Common myeloid progenitor, CD34-positive (primary cell): Measurements from ENCODE around the gene FBLN5. TPM values are rescaled to one million over a fixed set of nuclear protein-coding genes. Genes with fewer than 3 reads are reported as not detected.

Source experiments
- CTCF ChIA-PET: fragments of 350-600 bp; sonication (Branson Sonifier 250); formaldehyde crosslinking; loops from one replicate; lab custom pipeline; 2021; ENCODE audit warnings: antibody characterized with exemption; lab: Charles Lee
- POLR2A ChIA-PET: fragments of 350-600 bp; sonication (Branson Sonifier 250); formaldehyde crosslinking; loops from one replicate; lab custom pipeline; 2021; ENCODE audit warnings: antibody characterized with exemption; lab: Charles Lee
- DNase-seq, 3 donors: peaks; one replicate each; pipeline versions ENCODE4 v3.0.0 to v3.0.0-alpha.2; 2013
- H3K27ac ChIP-seq, 2 experiments: 1 replicate in 1 of 2; 2 replicates in 1 of 2; pipeline ENCODE4 v1.7.0; 2013; ENCODE audit warnings: inconsistent platforms in 2 of 2, low read length in 2 of 2, mild to moderate bottlenecking in 2 of 2, low read depth in 1 of 2, moderate library complexity in 1 of 2; ENCODE audit not compliant: severe bottlenecking in 2 of 2, insufficient read depth in 1 of 2, poor library complexity in 1 of 2
- H3K27me3 ChIP-seq, 5 experiments: replicated peaks in 2 of 5; 1 replicate in 3 of 5; 2 replicates in 2 of 5; pipeline versions ENCODE4 v1.6.1 to v1.7.0; 2013; ENCODE audit warnings: low read length in 4 of 5, mild to moderate bottlenecking in 2 of 5, moderate library complexity in 2 of 5, inconsistent platforms in 1 of 5; ENCODE audit not compliant: insufficient read depth in 5 of 5, control insufficient read depth in 4 of 5
- H3K36me3 ChIP-seq, 4 experiments: 1 replicate in 2 of 4; 2 replicates in 2 of 4; pipeline versions ENCODE4 v1.6.1 to v1.7.0; 2013; ENCODE audit warnings: low read length in 3 of 4, control low read depth in 1 of 4, mild to moderate bottlenecking in 1 of 4; ENCODE audit not compliant: control insufficient read depth in 4 of 4, insufficient read depth in 4 of 4
- H3K4me1 ChIP-seq, 4 experiments: 1 replicate in 3 of 4; 2 replicates in 1 of 4; pipeline versions ENCODE4 v1.6.1 to v1.7.1; 2013; ENCODE audit warnings: low read length in 3 of 4, mild to moderate bottlenecking in 3 of 4, control low read depth in 1 of 4, inconsistent platforms in 1 of 4, moderate library complexity in 1 of 4; ENCODE audit not compliant: control insufficient read depth in 4 of 4, insufficient read depth in 4 of 4; ENCODE audit errors: control extremely low read depth in 1 of 4
- H3K4me3 ChIP-seq, 7 experiments: 1 replicate in 4 of 7; 2 replicates in 3 of 7; pipeline versions ENCODE4 v1.5.1 to v1.7.0; 2013; ENCODE audit warnings: mild to moderate bottlenecking in 7 of 7, low read length in 6 of 7, moderate library complexity in 6 of 7, inconsistent platforms in 2 of 7, low read depth in 2 of 7, control low read depth in 1 of 7; ENCODE audit not compliant: insufficient read depth in 4 of 7, control insufficient read depth in 1 of 7; ENCODE audit errors: extremely low read depth in 1 of 7
- H3K9me3 ChIP-seq, 5 experiments: 1 replicate in 4 of 5; 2 replicates in 1 of 5; pipeline versions ENCODE4 v1.6.1 to v1.7.1; 2013; ENCODE audit warnings: low read length in 4 of 5, mild to moderate bottlenecking in 2 of 5, inconsistent platforms in 1 of 5, low read depth in 1 of 5, moderate library complexity in 1 of 5; ENCODE audit not compliant: control insufficient read depth in 4 of 5, insufficient read depth in 2 of 5; ENCODE audit errors: control extremely low read depth in 1 of 5
- WGBS: methylation state at CpG from one replicate; pipeline ENCODE4 v1.1.5; 2013; ENCODE audit not compliant: insufficient coverage; 5-methylcytosine and 5-hydroxymethylcytosine counted together
- polyA plus RNA-seq: library from polyadenylated mRNA; unstranded; fragments of 120-200 nt; gene quantifications from one replicate; pipeline ENCODE4 v1.2.1, GENCODE V29; 2013

The FBLN5 gene, protein sequence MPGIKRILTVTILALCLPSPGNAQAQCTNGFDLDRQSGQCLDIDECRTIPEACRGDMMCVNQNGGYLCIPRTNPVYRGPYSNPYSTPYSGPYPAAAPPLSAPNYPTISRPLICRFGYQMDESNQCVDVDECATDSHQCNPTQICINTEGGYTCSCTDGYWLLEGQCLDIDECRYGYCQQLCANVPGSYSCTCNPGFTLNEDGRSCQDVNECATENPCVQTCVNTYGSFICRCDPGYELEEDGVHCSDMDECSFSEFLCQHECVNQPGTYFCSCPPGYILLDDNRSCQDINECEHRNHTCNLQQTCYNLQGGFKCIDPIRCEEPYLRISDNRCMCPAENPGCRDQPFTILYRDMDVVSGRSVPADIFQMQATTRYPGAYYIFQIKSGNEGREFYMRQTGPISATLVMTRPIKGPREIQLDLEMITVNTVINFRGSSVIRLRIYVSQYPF
- polyA plus RNA-seq = 6.6 TPM

DNA sequence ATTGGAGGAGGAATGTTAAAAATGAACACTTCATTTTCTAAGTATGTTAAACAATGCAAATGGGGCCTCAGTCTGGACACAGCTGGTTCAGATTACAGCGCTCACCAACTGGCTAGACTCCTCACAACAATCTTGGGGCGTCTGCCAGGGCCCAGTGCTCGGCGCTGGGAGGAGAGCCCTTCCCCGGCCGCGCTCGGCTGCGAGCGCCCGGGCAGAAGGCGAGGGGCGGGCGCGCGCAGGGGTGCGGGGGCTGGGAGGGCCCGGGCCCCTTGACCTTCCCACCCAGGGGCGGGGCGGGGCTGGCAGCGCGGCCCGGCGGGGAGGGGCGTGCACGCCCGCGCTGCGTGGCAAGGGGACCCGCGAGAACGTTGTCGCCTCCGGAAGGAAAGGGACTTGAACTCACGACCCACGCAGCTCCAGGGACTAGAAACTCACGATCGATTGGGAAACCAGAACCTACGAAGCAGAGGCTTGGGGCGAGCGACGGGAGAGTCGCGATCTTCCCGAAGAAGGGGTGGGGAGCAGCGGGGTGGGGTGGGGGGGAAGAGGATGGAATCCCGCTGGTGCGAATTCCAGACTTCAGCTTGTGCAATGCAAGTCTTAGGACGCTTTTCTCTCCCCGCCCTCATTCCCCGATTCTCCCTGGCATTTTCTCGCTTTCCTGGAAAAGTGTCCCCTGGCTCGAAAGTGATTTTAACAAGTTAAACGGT is at the start of gene FBLN5:
TSS of gene FBLN5 (minus strand) at position 220 of the 710 bp plus-strand sequence. CDS start 465 bp downstream, outside the sequence.
- 18% methylated on average over 35 of the region's 54 CpGs for WGBS
- H3K27ac ChIP-seq = no peak within 1 kb of the TSS
- ChIA-PET POLR2A (no interaction called here), CTCF (no interaction called here)
- H3K4me3 ChIP-seq = peak within 1 kb of the TSS; percentile 20 to 79 (median 58)
- peaks cover 0 to 18% (median 11%) of the 10 kb centered on the region in 5 experiments for H3K27me3 ChIP-seq
- H3K36me3 ChIP-seq = no peaks in the 10 kb centered on the region
- no peaks in the 10 kb centered on the region for H3K9me3 ChIP-seq
- peak; percentile 14 to 58 (median 38) for DNase-seq
- H3K4me1 ChIP-seq = peaks cover 4 to 11% (median 5%) of the 10 kb centered on the region in 4 experiments

- POLR2A ChIA-PET = interaction anchor here (0.5 kb wide), 1 partner anchor 57 kb away, joined by 3 read pairs; no protein-coding TSS in a partner anchor
- no peaks in the 10 kb centered on the region for H3K27me3 ChIP-seq
- peaks cover 9 to 37% (median 23%) of the 10 kb centered on the region in 4 experiments for H3K4me1 ChIP-seq
- no peak overlapping the region for H3K4me3 ChIP-seq
- 0% methylated on average over 1 of the region's 2 CpGs for WGBS
- no peaks in the 10 kb centered on the region for H3K9me3 ChIP-seq
- DNase-seq = peak; percentile 74 to 79 (median 77)
- H3K36me3 ChIP-seq = peaks cover 7 to 16% (median 11%) of the 10 kb centered on the region in 4 experiments
- H3K27ac ChIP-seq = peak overlapping the region in 1 of 2 experiments; percentile 69
- CTCF ChIA-PET = interaction anchor here (0.7 to 2.2 kb wide), 15 partner anchors 9 to 359 kb away, joined by 3 to 7 read pairs (median 4); no protein-coding TSS in a partner anchor
These were observed 49.5 kb upstream of the FBLN5 start for GRCh38 chr14:91996948-91997371.

DNA sequence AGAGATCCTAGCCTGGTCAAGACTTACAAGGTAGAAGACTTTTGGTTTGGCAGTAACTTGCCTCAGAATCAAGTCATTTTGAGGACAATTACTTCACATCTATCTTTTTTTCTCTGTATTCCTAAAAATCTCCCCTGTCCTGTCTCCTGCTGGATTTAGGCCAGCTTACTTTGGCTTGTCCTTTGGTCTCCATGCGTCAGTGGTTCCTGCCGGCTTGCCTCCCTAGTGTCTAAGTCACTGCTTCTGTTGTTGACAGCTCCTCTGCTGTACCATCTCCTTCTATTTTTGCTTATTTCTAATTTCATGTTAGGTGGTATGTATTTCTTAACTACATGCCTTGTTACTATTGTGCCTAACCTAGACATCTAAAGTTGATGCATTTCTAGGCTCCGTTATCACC is 39.7 kb upstream of the FBLN5 start:
- 90% methylated on average over 2 of the region's 3 CpGs for WGBS
- ChIA-PET CTCF (no interaction called here), POLR2A (no interaction called here)
- no peak for DNase-seq
- no peaks in the 10 kb centered on the region for H3K27me3 ChIP-seq
- H3K9me3 ChIP-seq = no peaks in the 10 kb centered on the region
- H3K27ac ChIP-seq = no peak overlapping the region
- peaks cover 24 to 68% (median 40%) of the 10 kb centered on the region in 4 experiments for H3K36me3 ChIP-seq
- H3K4me1 ChIP-seq = peaks cover 3 to 16% (median 5%) of the 10 kb centered on the region in 4 experiments
- H3K4me3 ChIP-seq = no peak overlapping the region

DNA sequence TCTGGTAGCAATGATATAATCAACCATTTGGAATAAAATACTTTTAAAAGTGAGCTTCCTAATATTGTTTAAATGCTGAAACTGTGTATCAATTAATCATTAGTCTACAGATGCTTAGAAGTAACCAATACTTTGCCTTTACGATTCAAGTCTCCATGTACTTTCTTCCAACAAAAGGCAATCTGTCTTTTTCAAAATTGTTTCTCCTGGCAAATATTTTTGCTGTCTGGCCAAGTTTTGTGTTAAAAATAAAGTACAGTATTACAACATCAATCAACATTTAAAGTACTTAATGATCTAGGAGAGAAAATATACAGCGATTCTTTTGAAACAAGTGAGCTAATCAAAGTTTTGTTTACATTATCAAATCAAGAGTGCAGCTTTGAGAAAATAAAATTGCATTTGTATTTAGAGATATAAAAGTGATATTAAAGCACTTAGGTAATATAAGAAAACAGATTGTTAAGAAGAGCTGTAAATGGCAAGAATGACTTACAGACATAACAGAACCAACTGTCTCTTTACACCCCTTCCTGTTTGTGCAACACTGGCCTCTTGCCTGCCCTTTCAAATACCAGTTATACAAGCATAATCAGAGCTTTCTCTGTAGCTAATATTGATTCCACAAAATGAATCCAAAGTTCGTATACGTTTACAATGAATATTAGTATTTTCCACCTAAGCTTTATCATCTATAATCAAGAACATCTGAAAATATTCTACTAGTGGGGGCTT is 38.2 kb upstream of the FBLN5 start:
- peak overlapping the region in 1 of 2 experiments; percentile 26 for H3K27ac ChIP-seq
- no peaks in the 10 kb centered on the region for H3K9me3 ChIP-seq
- no peaks in the 10 kb centered on the region for H3K27me3 ChIP-seq
- H3K36me3 ChIP-seq = peaks cover 16 to 54% (median 30%) of the 10 kb centered on the region in 4 experiments
- CTCF ChIA-PET = interaction anchor here (1.6 to 2.0 kb wide), 2 partner anchors 9 to 11 kb away, joined by 7 read pairs; no protein-coding TSS in a partner anchor
- no CpG with 5 or more reads among the region's 4 CpGs for WGBS
- POLR2A ChIA-PET = no interaction called here
- peak overlapping the region in 1 of 7 experiments; percentile 23 for H3K4me3 ChIP-seq
- DNase-seq = peak in 2 of 3 donors; percentile 45 to 67
- peaks cover 3 to 11% (median 5%) of the 10 kb centered on the region in 4 experiments for H3K4me1 ChIP-seq

DNA sequence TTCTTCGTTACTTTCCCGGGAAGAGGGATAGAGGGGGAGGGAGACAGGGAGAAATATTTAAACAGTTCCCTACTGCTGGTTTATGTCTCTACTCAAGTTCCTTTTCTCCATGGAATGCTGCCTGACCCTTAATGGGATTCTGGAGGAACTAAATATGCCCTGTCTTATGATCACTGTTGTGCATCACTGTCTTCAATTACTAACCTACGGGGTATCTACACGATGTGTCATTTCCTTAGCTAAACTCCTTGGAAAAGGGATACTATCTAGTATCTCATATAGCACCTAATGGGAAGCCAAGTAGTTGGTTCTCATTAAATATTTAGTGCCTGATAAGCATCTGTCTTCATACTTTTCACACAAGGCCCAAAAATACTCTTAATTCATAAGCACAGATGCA is 37.5 kb upstream of the FBLN5 start:
- no peak for DNase-seq
- POLR2A ChIA-PET = no interaction called here
- 100% methylated on average over 4 of the region's 4 CpGs for WGBS

GRCh38 chr14:91983588-91983987 is 36.1 kb upstream of the FBLN5 start:
- Histone ChIP-seq H3K4me1 (peaks cover 3 to 15% (median 7%) of the 10 kb centered on the region in 4 experiments), H3K9me3 (no peaks in the 10 kb centered on the region), H3K27me3 (no peaks in the 10 kb centered on the region), H3K36me3 (peaks cover 16 to 43% (median 24%) of the 10 kb centered on the region in 4 experiments), H3K4me3 (no peak overlapping the region), H3K27ac (no peak overlapping the region)
- DNase-seq = no peak
- CTCF ChIA-PET = no interaction called here
- POLR2A ChIA-PET = no interaction called here
- no CpG with 5 or more reads among the region's 4 CpGs for WGBS

More for the DNA sequence above, 37.5 kb upstream of the FBLN5 start:
- H3K36me3 ChIP-seq = peaks cover 16 to 50% (median 28%) of the 10 kb centered on the region in 4 experiments
- no peaks in the 10 kb centered on the region for H3K27me3 ChIP-seq
- CTCF ChIA-PET = interaction anchor here (1.6 to 2.0 kb wide), 2 partner anchors 10 to 12 kb away, joined by 7 read pairs; no protein-coding TSS in a partner anchor
- H3K27ac ChIP-seq = no peak overlapping the region
- H3K4me3 ChIP-seq = no peak overlapping the region
- H3K4me1 ChIP-seq = peaks cover 3 to 15% (median 7%) of the 10 kb centered on the region in 4 experiments
- H3K9me3 ChIP-seq = no peaks in the 10 kb centered on the region
